ENCODE data around the gene RPL29.
A peak's percentile ranks its signal among the peaks of the same experiment; 100 is the strongest.

The RPL29 gene

GRCh38 chr3:51980253-51980652 lies 15.4 kb downstream of the RPL29 start:
- no peak for DNase-seq

GRCh38 chr3:51978143-51978502 lies 17.6 kb downstream of the RPL29 start:
- DNase-seq, result no peak

- no peak for DNase-seq
These were observed 18.1 kb downstream of the RPL29 start for GRCh38 chr3:51977446-51978142.

GRCh38 chr3:51975852-51976549 lies 19.7 kb downstream of the RPL29 start:
- no peak for DNase-seq

GRCh38 chr3:51974963-51975851 lies 20.5 kb downstream of the RPL29 start, which contains the start of gene ABHD14A:
TSS of gene ABHD14A (plus strand) at chr3:51975064. CDS start at chr3:51975136, 72 bp downstream.
- DNase-seq, result peak; percentile 54 to 57

- DNase-seq, result no peak
These were observed 21.3 kb downstream of the RPL29 start for GRCh38 chr3:51974277-51974962.

GRCh38 chr3:51971350-51971749 lies 24.3 kb downstream of the RPL29 start:
- no peak for DNase-seq

- DNase-seq, result no peak
These were observed 24.9 kb downstream of the RPL29 start for GRCh38 chr3:51970606-51971300.

- no peak for DNase-seq
These were observed 25.9 kb downstream of the RPL29 start for GRCh38 chr3:51969841-51970240.

GRCh38 chr3:51968883-51969678 lies 26.6 kb downstream of the RPL29 start:
- DNase-seq, result no peak

GRCh38 chr3:51968170-51968775 lies 27.4 kb downstream of the RPL29 start:
- DNase-seq, result no peak

- no peak for DNase-seq
These were observed 28.1 kb downstream of the RPL29 start, which contains the start of gene PCBP4 for GRCh38 chr3:51967384-51968169. TSS of gene PCBP4 (minus strand) at chr3:51967454. CDS start at chr3:51961240, 6,214 bp downstream.

GRCh38 chr3:51966922-51967383 lies 28.7 kb downstream of the RPL29 start:
- DNase-seq, result no peak

GRCh38 chr3:51966486-51966885 lies 29.2 kb downstream of the RPL29 start:
- no peak for DNase-seq

GRCh38 chr3:51966016-51966415 lies 29.7 kb downstream of the RPL29 start:
- DNase-seq, result no peak

- DNase-seq, result no peak
These were observed 31.2 kb downstream of the RPL29 start for GRCh38 chr3:51964521-51964920.

GRCh38 chr3:51963951-51964451 lies 31.7 kb downstream of the RPL29 start:
- DNase-seq, result no peak

GRCh38 chr3:51962854-51963530 lies 32.7 kb downstream of the RPL29 start:
- no peak for DNase-seq

All from activated CD4-positive, alpha-beta T cell treated with anti-CD3 and anti-CD28 coated beads, Interleukin-2, amount 50 U/mL, for 4 hours (primary cell).